LHCN-M2 (cell line): Measurements from ENCODE around the gene MIB1. TPM values are rescaled to one million over a fixed set of nuclear protein-coding genes. Genes with fewer than 3 reads are reported as not detected.

Source experiments
- DNase-seq: peaks from one replicate; pipeline ENCODE4 v3.0.0-alpha.2; 2012; ENCODE audit warnings: low read depth
- total RNA-seq: library from RNA; depleted of rRNA; stranded (reverse); fragments of >200 nt; gene quantifications from 2 replicates; pipeline ENCODE4 v1.2.3, GENCODE V29; 2014

MIB1 gene
- total RNA-seq, 1 experiment from 2014 or later: 35.3 TPM

DNA sequence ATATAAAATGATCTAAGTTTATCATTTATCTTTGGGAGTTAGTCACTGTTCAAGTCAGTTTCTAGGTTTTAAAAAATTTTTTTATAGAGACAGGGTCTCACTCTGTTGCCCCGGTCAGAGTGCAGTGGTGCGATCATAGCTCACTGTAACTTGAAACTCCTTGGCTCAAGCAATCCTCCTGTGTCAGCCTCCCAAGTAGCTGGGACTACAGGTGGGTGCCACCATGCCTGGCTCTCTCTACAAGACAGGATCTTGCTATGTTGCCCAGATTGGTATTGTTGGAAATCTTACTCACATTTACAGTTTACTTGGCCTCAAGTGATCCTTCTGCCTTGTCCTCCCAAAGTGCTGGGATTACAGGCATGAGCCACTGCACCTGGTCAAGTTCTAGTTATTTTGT lies 74.5 kb downstream of the MIB1 start:
- DNase-seq: no peak

- DNase-seq: peak; percentile 28
These were observed 79.6 kb downstream of the MIB1 start for GRCh38 chr18:21820033-21820810.

DNA sequence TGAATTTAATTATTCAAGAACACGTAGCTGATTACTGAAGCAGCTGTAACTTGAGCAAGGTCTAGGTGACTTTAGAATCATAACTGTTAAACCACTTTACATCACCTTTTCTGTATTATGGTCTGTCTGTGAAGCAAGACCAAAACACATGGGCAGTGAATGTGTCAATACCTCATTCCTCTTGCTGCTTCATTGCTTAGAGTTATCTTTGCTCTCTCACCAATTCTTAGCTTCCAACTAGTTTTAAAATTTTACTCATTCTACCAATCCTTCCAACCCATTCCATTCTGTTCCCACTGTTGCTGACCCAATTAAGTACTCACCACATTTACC lies 80.2 kb downstream of the MIB1 start:
- DNase-seq: no peak

DNA sequence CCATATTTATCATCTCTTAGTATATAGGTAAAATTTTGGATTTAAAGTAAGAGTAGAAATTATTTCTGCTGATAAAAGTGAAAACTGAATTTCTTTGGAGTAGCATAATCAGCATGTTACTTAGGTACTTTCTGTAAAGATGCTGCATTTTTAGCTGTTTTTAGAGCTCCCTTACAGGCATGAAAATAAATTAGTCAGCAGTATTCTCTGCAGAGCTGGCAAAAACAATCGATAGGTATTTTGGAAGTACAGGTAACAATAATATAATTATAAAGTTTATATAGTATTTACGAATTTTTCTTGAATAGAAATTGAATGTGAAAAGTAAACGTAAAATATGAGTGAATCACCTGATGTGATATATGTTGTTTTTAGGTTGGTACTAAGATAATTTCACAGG lies 83.3 kb downstream of the MIB1 start:
- no peak for DNase-seq

DNA sequence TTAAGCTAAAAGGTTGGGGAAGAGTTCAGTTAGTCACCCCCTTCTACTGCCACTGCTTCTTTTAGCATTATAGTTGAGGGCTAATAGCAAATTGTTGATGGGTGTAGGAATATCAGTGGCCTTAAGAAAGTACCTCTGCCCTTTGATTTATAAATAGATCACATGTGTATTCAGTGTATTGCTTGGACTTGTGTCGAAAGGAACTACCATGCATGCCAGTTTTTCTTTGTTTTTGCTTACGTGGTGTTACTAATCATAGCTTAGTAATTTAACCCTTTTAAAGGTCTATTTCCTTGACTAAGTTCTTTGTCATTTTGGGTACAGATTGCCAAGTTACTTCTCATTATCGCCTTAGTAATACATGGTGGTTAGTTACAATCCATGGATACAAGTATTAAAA lies 85.6 kb downstream of the MIB1 start:
- DNase-seq: peak; percentile 56

- peak; percentile 31 for DNase-seq
These were observed 86.2 kb downstream of the MIB1 start for GRCh38 chr18:21826641-21827302.

DNA sequence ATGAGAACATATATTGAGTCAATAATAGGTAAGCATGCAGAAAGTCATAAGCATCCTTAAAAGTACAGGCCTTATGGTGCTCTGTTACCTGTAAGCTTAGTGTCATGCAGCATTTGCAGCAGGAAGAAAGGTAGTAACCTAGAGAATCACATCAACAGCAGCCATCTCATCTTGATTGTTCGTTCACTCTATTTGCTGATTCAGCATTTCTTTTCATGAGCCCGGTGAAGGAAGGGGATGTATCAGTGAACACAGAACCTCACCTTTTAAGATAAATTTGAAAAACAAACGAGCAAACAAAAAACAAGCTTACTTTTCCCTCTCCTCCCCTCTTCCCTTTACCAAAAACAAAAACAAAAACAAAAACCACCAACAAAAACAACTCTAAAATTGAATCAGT lies 89.9 kb downstream of the MIB1 start:
- DNase-seq: no peak

- DNase-seq: peak; percentile 62
These were observed 90.8 kb downstream of the MIB1 start for GRCh38 chr18:21831413-21831831.

DNA sequence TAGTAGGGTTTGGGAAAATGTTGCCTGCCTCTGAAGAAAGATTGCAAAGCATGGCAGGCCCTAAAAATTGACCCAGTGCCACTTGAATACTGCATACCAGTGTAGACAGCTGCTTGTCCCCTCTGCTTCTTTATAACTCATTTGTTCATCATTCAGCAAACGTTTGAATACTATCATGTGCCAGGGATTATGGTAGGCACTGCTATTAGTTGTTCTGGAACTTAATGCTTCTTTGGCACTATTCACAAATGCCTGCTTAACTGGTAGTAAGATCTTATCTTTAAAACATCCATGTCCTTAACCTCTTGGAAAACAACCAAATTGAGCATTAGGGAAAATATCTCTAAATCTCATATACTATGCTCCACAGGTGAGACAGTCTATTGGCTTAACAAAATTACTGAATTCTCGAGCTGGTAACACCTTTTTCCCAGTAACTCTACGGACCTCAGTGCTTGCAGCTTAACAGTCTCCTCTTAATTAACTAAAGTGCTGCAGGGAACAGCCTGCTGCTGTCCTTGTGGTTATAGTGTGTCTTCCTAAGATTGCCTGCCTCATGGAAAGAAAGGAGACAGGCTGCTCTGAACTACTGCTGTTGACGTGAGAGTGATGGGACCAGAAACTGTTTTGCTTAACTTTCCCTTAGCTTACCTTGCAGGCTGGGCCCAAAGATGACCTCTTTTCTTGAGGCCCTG lies 93.2 kb downstream of the MIB1 start:
- DNase-seq: no peak

DNA sequence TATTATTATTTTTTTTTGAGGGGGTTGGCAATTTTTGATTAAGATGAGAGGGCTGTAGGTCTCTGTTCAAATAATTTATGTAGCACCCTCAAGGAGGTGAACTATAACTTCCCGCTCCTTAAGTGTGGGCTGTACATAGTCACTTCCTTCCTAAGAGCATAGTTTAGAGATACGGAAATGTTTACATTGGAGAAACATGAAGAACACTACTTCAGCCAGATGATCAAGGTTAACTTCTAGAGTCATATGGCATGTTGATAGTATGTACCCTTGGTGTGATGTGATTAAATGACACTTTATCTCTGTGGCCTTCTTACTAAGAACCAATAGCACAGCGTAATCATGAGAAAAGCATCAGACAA lies 93.7 kb downstream of the MIB1 start:
- no peak for DNase-seq

DNA sequence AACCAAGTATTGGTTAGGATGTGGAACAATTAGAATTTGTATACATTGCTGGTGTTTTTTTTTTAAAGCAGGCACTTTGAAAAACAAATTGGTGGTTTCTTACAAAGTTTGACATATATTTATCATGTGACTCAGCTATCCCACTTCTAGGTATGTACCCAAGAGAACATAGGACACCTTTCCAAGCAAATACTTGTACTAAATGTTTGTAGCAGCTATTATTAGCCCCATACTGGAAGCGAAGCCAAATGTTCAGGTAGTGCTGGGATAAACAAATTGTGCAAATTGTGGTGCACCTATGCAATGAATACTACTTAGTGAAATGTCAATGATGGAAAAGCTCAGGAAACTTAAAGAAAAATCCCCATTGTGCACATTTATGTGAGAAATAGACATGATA lies 101.0 kb downstream of the MIB1 start:
- no peak for DNase-seq

- no peak for DNase-seq
These were observed 102.7 kb downstream of the MIB1 start for GRCh38 chr18:21843341-21843740.

- DNase-seq: peak; percentile 17
These were observed 110.9 kb downstream of the MIB1 start for GRCh38 chr18:21851327-21851961.

- peak; percentile 47 for DNase-seq
These were observed 112.4 kb downstream of the MIB1 start for GRCh38 chr18:21853016-21853415.

DNA sequence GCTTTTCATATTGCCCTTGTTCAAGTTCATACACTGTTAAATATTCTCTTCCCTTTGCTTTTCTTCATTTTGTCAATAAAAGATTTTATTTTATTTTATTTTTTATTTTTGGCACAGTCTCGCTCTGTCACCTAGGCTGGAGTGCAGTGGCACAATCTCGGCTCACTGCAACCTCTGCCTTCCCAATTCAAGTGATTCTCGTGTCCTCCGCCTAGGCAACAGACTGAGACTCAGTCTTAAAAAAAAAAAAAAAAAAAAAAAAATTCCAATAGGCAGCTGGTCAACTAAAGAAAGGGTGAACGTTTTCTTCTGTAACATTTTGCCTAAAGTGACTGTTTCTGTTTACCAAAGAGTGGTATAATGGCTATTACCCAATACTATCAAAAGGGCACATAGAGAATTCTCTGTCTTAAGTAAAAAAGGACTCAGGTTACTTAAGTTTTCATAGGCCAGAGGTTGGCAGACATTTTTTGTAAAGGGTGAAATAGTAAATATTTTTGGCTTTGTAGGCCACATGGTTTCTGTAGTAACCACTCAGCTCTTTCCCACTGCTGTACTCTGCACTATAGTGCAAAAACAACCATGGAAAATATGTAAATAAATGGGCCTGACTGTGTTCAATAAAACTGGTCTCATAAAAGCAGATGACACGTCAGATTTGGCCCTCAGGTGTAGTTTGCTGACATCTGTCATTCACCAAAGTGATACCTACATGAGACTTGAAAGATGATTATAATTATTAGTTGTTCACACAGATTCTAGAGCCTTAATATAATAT lies 113.4 kb downstream of the MIB1 start:
- peak; percentile 18 for DNase-seq

DNA sequence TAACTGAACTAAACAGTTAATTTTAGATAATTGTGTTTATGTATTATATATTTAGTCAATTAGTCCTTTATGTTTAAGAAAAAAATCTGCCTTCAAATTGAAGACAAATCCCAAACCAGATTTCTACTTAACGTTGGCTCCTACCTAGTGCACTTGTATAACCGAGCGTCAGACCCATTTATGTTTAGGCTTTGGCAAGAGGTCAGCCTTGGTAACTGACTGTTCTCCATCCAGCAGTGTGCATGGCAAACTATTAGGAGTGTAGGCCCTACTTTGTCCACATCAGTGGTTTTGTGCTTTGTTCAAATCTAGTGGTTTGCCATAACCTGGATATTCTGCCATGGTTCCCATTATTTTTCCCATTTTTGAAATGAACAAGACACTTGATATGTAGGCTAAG lies 114.8 kb downstream of the MIB1 start:
- DNase-seq: no peak

DNA sequence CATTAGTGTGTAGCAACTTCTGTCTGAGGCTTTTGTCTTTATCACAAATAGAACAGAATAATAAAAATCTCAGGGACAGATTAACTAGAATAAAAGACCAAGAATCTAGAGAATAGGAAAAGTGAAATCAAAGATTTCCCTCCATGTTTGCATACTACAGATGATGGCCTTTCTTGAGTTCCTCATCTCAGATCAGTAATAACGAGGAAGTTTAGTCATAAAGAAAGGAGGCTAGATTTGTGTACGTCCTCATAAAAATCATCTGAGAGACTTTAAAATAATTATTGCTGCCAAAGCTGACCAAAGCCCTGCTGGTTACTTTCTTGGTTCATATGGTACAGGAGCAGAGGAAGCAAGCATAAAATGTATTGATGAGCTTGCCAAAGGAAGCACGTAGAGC lies 117.3 kb downstream of the MIB1 start:
- no peak for DNase-seq

GRCh38 chr18:21858544-21858943 lies 118.0 kb downstream of the MIB1 start:
- DNase-seq: no peak

DNA sequence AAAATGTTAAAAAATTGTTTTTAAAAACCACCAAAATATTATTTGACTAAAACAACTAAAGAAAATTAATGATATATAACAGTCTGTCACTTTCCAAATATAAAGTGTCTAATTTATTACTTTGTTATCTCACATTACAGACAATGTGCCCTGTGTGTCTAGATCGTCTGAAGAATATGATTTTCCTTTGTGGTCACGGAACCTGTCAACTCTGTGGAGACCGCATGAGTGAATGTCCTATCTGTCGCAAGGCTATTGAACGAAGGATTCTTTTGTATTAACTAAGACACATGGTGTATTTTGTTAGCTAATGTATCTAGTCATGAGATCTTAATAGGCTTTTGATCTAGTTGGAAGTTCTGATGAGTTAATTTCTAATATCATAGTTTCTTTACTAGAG lies 123.8 kb downstream of the MIB1 start:
- no peak for DNase-seq

DNA sequence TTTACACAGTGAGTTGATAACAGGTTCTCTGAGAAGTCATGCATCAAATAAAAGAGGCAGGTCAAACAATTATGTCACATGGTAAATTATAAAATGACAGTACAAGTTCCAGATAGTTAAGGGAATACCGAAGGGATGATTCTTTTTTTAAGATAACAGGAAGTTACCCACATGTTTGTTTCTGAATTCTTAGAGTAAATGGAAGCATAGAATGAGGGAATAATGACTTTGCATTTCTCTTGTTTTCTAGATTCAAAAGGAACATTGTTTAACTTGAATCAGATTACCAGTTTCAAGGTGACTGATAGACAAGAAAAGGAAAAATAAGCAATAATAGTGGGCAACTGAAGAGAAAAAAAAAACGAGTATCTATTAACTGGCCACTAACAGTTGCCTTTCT lies 124.5 kb downstream of the MIB1 start:
- DNase-seq: peak; percentile 1

DNA sequence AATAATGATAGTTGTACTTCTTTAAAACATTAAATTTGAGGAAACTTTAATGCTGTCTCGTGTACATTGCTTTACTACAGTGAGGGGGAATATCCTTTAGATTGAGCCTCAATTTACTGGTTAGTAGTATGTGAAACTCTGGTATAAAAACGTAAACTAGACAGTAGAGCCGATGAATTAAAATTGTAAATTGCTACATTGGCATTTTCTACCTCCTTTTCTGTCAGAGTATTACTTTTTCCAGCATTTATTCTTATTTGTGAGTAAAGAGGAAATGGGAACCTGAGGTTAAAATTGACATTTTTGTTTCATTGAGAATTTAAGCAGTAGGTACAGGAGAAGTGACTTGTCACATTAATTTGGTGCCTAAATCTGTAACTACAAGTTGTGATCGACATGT lies 128.2 kb downstream of the MIB1 start:
- no peak for DNase-seq

- DNase-seq: no peak
These were observed 149.0 kb downstream of the MIB1 start for GRCh38 chr18:21889570-21889969.
